ENCODE results near the gene NAPA.

- no peak for TF ChIP-seq CTCF (IDR thresholded peaks at IDR 0.05)
- no peak for TF ChIP-seq POLR2A (IDR thresholded peaks at IDR 0.05)
These were observed 11.9 kb upstream of the NAPA start for GRCh38 chr19:47526798-47527197.

Data from testis (tissue), 2 donors.